Spleen (tissue), 7 donors: ENCODE measurements around the gene ANKRD28.

Source experiments
- CTCF ChIP-seq, 11 experiments: fragments of 200-600 bp in 7 of 11; fragments of 450-650 bp in 4 of 11; sonication (generic) in 4 of 11; IDR thresholded peaks in 8 of 11; conservative IDR thresholded peaks in 3 of 11; 1 replicate in 7 of 11; 2 replicates in 4 of 11; pipeline versions ENCODE4 v1.4.0 to v1.8.0; 2016 to 2021; ENCODE audit warnings: antibody characterized with exemption in 11 of 11, inconsistent platforms in 4 of 11, mild to moderate bottlenecking in 1 of 11
- POLR2A ChIP-seq, 3 donors: fragments of 450-650 bp; IDR thresholded peaks; one replicate each; pipeline ENCODE4 v1.5.1; 2017; ENCODE audit warnings: antibody characterized with exemption in 3 of 3, mild to moderate bottlenecking in 1 of 3
- POLR2AphosphoS5 ChIP-seq, 3 donors: sonication (generic); formaldehyde crosslinking; IDR thresholded peaks; one replicate each; pipeline ENCODE4 v1.5.1; 2017; ENCODE audit warnings: antibody characterized with exemption in 3 of 3
- donor health status: DM: no; HTN: no; CAD: no; lungs with moderate emphysema.
- donor health status: DM: no; HTN: no; CAD: no.
- donor health status: DM: no; HTN: no; CAD: no.

GRCh38 chr3:15846606-15847005 lies 48.8 kb upstream of the ANKRD28 start:
- no peak for TF ChIP-seq CTCF (IDR thresholded peaks at IDR 0.05 in 8 of 11, conservative IDR thresholded peaks at IDR 0.05 in 3 of 11)
- no peak for TF ChIP-seq POLR2AphosphoS5 (IDR thresholded peaks at IDR 0.05)
- TF ChIP-seq POLR2A (IDR thresholded peaks at IDR 0.05) = no peak
